Measurements from ENCODE around the gene GTF2A1L.

GRCh38 chr2:48674933-48675332 lies 57.3 kb downstream of the GTF2A1L start:
- no peak for TF ChIP-seq CTCF (IDR thresholded peaks at IDR 0.05; ENCODE audit: insufficient read depth, low read length, poor library complexity, severe bottlenecking)
- no peak for TF ChIP-seq EZH2phosphoT487 (conservative IDR thresholded peaks at IDR 0.05; ENCODE audit: low read length)

Measured in SU-DHL-6 (cell line).